Thyroid gland (tissue), 4 donors: ENCODE results near the gene GLIPR1.

Experiments
- POLR2A ChIP-seq, 2 donors: fragments of 450-650 bp; IDR thresholded peaks; one replicate each; pipeline ENCODE4 v1.6.1; 2017; ENCODE audit warnings: antibody characterized with exemption in 2 of 2, mild to moderate bottlenecking in 2 of 2, moderate library complexity in 1 of 2
- TF ChIP-seq, protein P1 (sequence below), 6 experiments: fragments of 200-600 bp in 3 of 6; fragments of 450-650 bp in 3 of 6; sonication (generic) in 3 of 6; IDR thresholded peaks; one replicate each; pipeline ENCODE4 v1.5.1; 2016 to 2019; ENCODE audit warnings: antibody characterized with exemption in 6 of 6, mild to moderate bottlenecking in 2 of 6, inconsistent platforms in 1 of 6, moderate library complexity in 1 of 6

- TF ChIP-seq, protein P1, sequence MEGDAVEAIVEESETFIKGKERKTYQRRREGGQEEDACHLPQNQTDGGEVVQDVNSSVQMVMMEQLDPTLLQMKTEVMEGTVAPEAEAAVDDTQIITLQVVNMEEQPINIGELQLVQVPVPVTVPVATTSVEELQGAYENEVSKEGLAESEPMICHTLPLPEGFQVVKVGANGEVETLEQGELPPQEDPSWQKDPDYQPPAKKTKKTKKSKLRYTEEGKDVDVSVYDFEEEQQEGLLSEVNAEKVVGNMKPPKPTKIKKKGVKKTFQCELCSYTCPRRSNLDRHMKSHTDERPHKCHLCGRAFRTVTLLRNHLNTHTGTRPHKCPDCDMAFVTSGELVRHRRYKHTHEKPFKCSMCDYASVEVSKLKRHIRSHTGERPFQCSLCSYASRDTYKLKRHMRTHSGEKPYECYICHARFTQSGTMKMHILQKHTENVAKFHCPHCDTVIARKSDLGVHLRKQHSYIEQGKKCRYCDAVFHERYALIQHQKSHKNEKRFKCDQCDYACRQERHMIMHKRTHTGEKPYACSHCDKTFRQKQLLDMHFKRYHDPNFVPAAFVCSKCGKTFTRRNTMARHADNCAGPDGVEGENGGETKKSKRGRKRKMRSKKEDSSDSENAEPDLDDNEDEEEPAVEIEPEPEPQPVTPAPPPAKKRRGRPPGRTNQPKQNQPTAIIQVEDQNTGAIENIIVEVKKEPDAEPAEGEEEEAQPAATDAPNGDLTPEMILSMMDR (IDR thresholded peaks at IDR 0.05): no peak
- TF ChIP-seq POLR2A (IDR thresholded peaks at IDR 0.05): no peak
Measured at GRCh38 chr12:75455839-75456238, 24.7 kb upstream of the GLIPR1 start.
